HG02884 (cell line): ENCODE data around the gene STAT1.
"Not testable (repeated sequence)": the region's sequence is repeated elsewhere in the genome, so short reads cannot be mapped to it uniquely, and the experiment has no call there.

ENCODE experiments used
- ATAC-seq: cut with Tn5 transposase; IDR thresholded peaks from one replicate; pipeline ENCODE4 v1.9.1; 2021; ENCODE audit warnings: mild to moderate bottlenecking, moderate library complexity; ENCODE audit not compliant: unreplicated experiment

The STAT1 gene

DNA sequence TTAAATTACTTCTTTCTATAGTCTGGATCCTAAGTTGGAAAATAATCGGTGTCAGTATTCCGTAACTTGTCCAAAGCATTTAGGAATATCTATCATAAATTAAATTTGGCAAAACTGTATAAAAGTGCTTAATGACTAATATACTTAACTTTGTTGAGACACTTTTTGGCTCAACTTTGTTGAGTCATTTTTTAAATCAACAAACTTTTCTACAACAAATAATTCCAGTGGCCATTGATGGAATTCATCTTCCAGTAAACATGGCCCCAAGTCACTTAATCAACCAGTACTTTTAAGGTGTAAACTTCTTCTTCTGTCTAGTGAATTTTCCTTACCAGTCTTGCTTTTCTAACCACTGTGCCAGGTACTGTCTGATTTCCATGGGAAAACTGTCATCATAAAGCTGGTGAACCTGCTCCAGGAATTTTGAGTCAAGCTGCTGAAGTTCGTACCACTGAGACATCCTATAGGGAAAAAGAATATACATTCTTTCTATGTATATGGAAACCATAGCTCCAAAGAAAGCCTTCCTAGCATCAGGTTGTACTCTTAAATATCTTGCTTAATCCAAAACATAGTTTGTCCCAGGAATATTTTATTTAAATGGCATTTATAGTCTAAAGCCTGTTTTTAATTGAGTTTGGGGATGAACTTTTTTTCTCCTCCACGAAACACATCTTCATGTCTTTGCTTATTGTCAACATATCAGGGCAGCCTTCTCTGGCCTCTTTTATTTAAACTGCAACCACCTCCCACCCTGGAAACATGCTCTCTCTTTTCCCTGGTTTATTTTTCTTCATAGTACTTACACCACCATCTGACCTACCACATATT is 4.2 kb downstream of the STAT1 start:
- no peak for ATAC-seq

GRCh38 chr2:191008286-191008685 is 5.7 kb downstream of the STAT1 start:
- ATAC-seq, result no peak

GRCh38 chr2:191006997-191007783 is 6.8 kb downstream of the STAT1 start:
- no peak for ATAC-seq

GRCh38 chr2:191006297-191006696 is 7.7 kb downstream of the STAT1 start:
- no peak for ATAC-seq

DNA sequence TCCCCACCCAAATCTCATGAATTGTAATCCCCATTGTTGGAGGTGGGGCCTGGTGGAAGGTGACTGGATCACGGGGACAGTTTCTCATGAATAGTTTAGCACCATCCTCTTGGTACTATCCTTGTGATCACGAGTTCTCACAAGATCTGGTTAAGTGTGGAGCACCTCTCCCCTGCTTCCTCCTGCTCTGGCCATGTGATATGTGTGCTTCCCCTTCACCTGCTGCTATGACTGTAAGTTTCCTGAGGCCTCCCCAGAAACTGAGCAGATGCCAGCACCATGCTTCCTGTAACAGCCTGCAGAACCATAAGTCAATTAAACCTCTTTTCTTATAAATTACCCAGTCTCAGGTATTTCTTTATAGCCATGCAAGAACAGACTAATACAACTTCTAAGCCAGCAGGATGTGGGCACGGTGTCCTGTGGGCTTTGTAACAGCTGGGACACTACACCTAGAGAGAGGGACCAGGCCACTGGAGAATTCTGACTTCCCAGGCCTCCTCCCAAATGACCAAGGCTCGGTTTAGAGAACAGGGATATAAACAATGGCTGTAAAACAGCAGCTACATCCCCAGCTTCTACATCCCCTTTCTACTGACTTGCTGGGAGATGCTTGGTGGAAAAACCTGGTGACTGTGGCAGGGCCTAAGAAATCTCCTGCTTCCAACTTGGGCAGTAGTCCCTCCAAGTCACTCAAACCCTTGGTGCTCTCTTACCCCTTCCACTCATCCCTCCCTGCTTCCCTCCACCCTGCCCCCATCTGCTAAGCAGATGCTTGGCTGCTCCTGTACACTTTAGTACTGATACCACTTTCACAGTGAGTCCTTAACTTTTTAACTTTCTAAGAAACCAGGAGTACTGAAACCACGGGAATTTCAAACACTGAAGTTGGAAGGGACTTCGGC is 10.3 kb downstream of the STAT1 start:
- ATAC-seq, result no peak

GRCh38 chr2:191001624-191002023 is 12.3 kb downstream of the STAT1 start:
- no peak for ATAC-seq

GRCh38 chr2:191001032-191001431 is 12.9 kb downstream of the STAT1 start:
- ATAC-seq, result no peak

- no peak for ATAC-seq
Measured at GRCh38 chr2:190999949-191000665, 13.9 kb downstream of the STAT1 start.

DNA sequence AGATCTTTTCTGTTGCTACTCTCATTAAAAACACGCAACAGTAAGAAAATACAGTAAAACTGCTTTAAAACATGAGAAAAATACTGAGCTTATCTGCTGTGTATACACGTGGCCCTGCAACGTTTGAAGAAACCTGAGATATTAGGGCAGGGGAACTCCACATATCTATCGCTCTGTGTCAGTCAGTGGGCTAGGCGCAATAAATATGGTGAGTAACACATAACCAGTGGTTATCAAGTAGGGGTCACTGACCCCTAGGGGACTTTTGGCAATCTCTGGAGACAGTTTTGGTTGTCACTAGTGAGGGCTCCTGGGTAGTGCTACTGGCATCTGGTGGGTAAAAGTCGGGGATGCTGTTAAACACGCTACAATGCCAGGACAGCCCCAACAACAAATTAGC is 14.9 kb downstream of the STAT1 start:
- no peak for ATAC-seq

- no peak for ATAC-seq
Measured at GRCh38 chr2:190997526-190998113, 16.4 kb downstream of the STAT1 start.

GRCh38 chr2:190996947-190997346 is 17.0 kb downstream of the STAT1 start:
- no peak for ATAC-seq

- no peak for ATAC-seq
Measured at GRCh38 chr2:190996338-190996946, 17.5 kb downstream of the STAT1 start.

- ATAC-seq, result not testable (repeated sequence)
Measured at GRCh38 chr2:190995315-190995714, 18.7 kb downstream of the STAT1 start.

- ATAC-seq, result no peak
Measured at GRCh38 chr2:190994148-190994547, 19.8 kb downstream of the STAT1 start.

DNA sequence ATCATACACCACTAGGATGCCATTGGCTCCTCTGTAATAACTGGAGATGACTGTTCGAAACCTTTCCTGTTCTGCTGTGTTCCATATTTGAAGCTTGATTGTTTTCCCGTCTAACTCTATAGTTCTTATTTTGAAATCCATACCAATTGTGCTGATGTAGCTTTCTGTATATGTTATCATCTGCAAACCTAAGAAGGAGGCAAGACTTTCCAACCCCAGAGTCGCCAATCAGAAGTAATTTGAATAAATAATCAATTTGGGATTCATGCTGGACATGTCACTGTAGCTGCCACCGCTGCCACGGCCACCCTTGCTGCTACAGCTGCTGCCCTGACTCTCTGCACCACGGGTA is 20.7 kb downstream of the STAT1 start:
- no peak for ATAC-seq

- ATAC-seq, result no peak
Measured at GRCh38 chr2:190990132-190990531, 23.8 kb downstream of the STAT1 start.

DNA sequence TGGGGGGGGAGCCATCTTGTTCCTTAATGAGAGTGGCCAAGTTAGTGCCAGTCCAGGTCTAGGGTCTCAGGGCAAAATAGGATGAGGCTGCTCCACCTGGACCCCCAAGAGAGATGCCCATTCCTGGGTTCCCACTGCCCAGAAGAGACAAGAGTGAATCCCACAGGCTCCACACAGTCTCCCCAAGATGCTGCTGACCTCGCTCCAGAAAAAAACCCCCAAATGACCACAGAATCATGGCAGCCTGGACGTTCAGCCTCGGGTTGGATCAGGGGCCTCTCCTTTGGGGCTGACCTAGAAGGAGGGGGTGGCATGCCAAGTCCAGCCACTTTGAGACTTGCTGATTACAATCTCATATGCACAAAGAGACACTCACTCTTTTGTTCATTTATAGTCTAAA is 25.1 kb downstream of the STAT1 start:
- no peak for ATAC-seq

- no peak for ATAC-seq
Measured at GRCh38 chr2:190987938-190988337, 26.0 kb downstream of the STAT1 start.

DNA sequence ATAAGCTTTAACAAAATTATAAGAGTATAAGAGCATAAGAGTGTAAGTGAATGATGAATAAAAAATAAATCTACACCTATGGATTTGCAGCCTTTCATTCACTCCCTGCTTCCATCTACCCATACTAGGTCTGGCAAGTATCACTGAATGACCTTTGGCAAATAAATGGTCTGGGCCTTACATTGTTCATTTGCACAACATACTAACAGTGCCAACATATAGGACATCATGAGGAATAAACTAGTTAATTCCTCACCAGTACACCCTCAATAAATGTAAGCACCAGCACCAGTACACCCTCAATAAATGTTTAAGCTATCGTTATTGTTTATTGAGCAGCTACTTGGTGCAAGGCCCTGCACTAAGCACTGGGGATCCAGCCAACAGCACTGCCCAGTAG is 26.9 kb downstream of the STAT1 start:
- ATAC-seq, result no peak
